Body of pancreas (tissue), 4 donors: ENCODE measurements around the gene FERMT2. TPM values are rescaled to one million over a fixed set of nuclear protein-coding genes. Genes with fewer than 3 reads are reported as not detected.

Experiments
- ATAC-seq: fragments of 150-250 bp; one replicate; pipeline ENCODE4 v1.9.1; 2016
- DNase-seq, 4 donors: peaks; one replicate each; pipeline ENCODE4 v3.0.0-alpha.2; 2019
- H3K27ac ChIP-seq, 4 donors: fragments of 200-600 bp; sonication (generic); 1 replicate in 3 of 4; 2 replicates in 1 of 4; pipeline versions ENCODE4 v1.5.1 to v1.6.1; 2016 to 2019; ENCODE audit warnings: mild to moderate bottlenecking in 1 of 4, mixed read lengths in 1 of 4, moderate library complexity in 1 of 4
- H3K27me3 ChIP-seq, 2 donors: fragments of 200-600 bp; sonication (generic); one replicate each; pipeline ENCODE4 v1.6.0; 2016; ENCODE audit warnings: mild to moderate bottlenecking in 1 of 2
- H3K36me3 ChIP-seq, 2 donors: fragments of 200-600 bp; sonication (generic); replicated peaks in 1 of 2; 2 replicates each; pipeline ENCODE4 v1.5.1; 2016; ENCODE audit warnings: low read depth in 2 of 2; ENCODE audit not compliant: insufficient read depth in 1 of 2
- H3K4me1 ChIP-seq: fragments of 200-600 bp; sonication (generic); one replicate; pipeline ENCODE4 v1.6.0; 2016
- H3K4me3 ChIP-seq, 2 donors: fragments of 200-600 bp; sonication (generic); 1 replicate in 1 of 2; 2 replicates in 1 of 2; pipeline ENCODE4 v1.5.1; 2016 to 2019
- H3K9me3 ChIP-seq, 3 donors: fragments of 200-600 bp; sonication (generic); 1 replicate in 2 of 3; 2 replicates in 1 of 3; pipeline ENCODE4 v1.5.1; 2016
- CTCF ChIP-seq, 7 experiments: fragments of 450-650 bp in 4 of 7; fragments of 200-600 bp in 3 of 7; sonication (generic) in 3 of 7; IDR thresholded peaks; one replicate each; pipeline ENCODE4 v1.5.1; 2016 to 2019; ENCODE audit warnings: antibody characterized with exemption in 7 of 7
- POLR2A ChIP-seq, 3 donors: fragments of 450-650 bp; IDR thresholded peaks; one replicate each; pipeline ENCODE4 v1.6.1; 2016; ENCODE audit warnings: antibody characterized with exemption in 3 of 3, mild to moderate bottlenecking in 2 of 3
- WGBS, 2 donors: methylation state at CpG; one replicate each; pipeline ENCODE4 v1.1.5; 2017; 5-methylcytosine and 5-hydroxymethylcytosine counted together
- intact Hi-C: fragments of 100-400 bp; cut with DNase I; formaldehyde crosslinking; loops from one replicate; pipeline ENCODE4 v1.15.1; 2023
- total RNA-seq, 2 donors: library from RNA; depleted of rRNA; stranded (reverse); fragments of >200 nt; gene quantifications; one replicate each; pipeline ENCODE4 v1.1.0, GENCODE V29; 2016

FERMT2 gene
- total RNA-seq, 2 donors from 2014 or later: 29.3 to 42.2 TPM

GRCh38 chr14:52888839-52889838, 61.7 kb downstream of the FERMT2 start:
- H3K36me3 ChIP-seq: no peaks in the 10 kb centered on the region
- peaks cover 0 to 3% (median 0%) of the 10 kb centered on the region in 3 donors for H3K9me3 ChIP-seq
- 82 to 86% methylated on average over 6 of the region's 6 CpGs for whole genome bisulfite sequencing, 2 donors
- DNase-seq: no peak
- TF ChIP-seq CTCF (IDR thresholded peaks at IDR 0.05): no peak
- no peak for TF ChIP-seq POLR2A (IDR thresholded peaks at IDR 0.05)
- no peak for ATAC-seq
- H3K4me1 ChIP-seq: no peaks in the 10 kb centered on the region
- no peak overlapping the region for H3K27ac ChIP-seq
- no peaks in the 10 kb centered on the region for H3K27me3 ChIP-seq
- intact Hi-C loops: no loop called here
- H3K4me3 ChIP-seq: no peak overlapping the region

DNA sequence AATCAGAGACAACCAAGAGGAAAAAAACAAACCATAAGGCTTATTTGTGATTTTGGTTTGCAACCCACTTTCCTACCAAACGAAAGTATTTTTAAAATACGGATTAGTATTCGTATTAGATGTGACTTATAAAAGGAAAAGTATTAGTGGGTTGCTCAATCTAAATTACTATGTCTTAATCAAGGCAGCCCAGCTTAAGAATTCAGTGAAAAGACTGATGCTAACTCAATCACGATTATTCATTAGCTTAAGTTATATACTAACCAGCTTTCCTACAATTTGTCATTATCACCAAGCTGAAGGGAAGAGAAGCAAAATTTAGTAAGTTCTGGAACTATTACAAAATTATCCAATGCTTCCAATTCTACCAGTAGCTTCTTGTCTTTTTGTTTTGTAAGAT, 62.7 kb downstream of the FERMT2 start:
- no peak for ATAC-seq
- no peak for DNase-seq
- Histone ChIP-seq H3K9me3 (peaks cover 0 to 3% (median 0%) of the 10 kb centered on the region in 3 donors), H3K4me1 (no peaks in the 10 kb centered on the region), H3K36me3 (no peaks in the 10 kb centered on the region), H3K27ac (no peak overlapping the region), H3K4me3 (no peak overlapping the region), H3K27me3 (no peaks in the 10 kb centered on the region)
- intact Hi-C loops: no loop called here
- TF ChIP-seq CTCF (IDR thresholded peaks at IDR 0.05) (no peak), POLR2A (IDR thresholded peaks at IDR 0.05) (no peak)
- 66 to 73% methylated on average over 4 of the region's 4 CpGs for WGBS, 2 donors

DNA sequence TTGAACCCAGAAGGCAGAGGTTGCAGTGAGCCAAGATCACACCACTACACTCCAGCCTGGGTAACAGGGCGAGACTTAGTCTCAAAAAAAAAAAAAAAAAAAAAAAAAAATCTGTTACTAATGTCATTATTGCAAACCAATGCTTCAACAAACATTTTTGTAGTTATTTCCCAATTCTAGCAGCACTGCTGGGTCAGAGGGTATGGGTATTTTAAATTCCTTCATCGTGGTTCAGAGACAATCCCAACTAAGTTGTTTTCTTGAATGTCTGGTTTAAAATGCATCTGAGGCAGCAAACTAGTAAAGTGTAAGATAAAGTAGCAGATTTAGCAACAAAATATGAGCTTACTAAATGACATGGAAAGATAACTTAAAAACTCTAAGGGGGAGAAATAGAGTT, 65.6 kb downstream of the FERMT2 start:
- H3K9me3 ChIP-seq: peaks cover 0 to 3% (median 0%) of the 10 kb centered on the region in 3 donors
- 91 to 93% methylated on average over 2 of the region's 2 CpGs for WGBS, 2 donors
- no peak overlapping the region for H3K27ac ChIP-seq
- no peaks in the 10 kb centered on the region for H3K27me3 ChIP-seq
- ATAC-seq: no peak
- no peak for TF ChIP-seq CTCF (IDR thresholded peaks at IDR 0.05)
- TF ChIP-seq POLR2A (IDR thresholded peaks at IDR 0.05): no peak
- DNase-seq: no peak
- H3K4me1 ChIP-seq: no peaks in the 10 kb centered on the region
- peaks cover 0 to 1% of the 10 kb centered on the region in 2 donors for H3K36me3 ChIP-seq
- no peak overlapping the region for H3K4me3 ChIP-seq
- intact Hi-C loops: no loop called here

- 92 to 95% methylated on average over 5 of the region's 5 CpGs for WGBS, 2 donors
- intact Hi-C loops: no loop called here
- no peak for ATAC-seq
Observed at GRCh38 chr14:52883658-52884057, 67.2 kb downstream of the FERMT2 start.

More at GRCh38 chr14:52883658-52884057, 67.2 kb downstream of the FERMT2 start:
- no peak overlapping the region for H3K27ac ChIP-seq
- no peaks in the 10 kb centered on the region for H3K9me3 ChIP-seq
- no peak for TF ChIP-seq POLR2A (IDR thresholded peaks at IDR 0.05)
- no peak for TF ChIP-seq CTCF (IDR thresholded peaks at IDR 0.05)
- no peak for DNase-seq
- H3K36me3 ChIP-seq: peaks cover 0 to 8% of the 10 kb centered on the region in 2 donors
- H3K4me3 ChIP-seq: no peak overlapping the region
- no peaks in the 10 kb centered on the region for H3K4me1 ChIP-seq
- H3K27me3 ChIP-seq: no peaks in the 10 kb centered on the region
